Measurements from ENCODE around the gene CLCN6. TPM values are rescaled to one million over a fixed set of nuclear protein-coding genes. Genes with fewer than 3 reads are reported as not detected.

The CLCN6 gene
- total and polyA plus RNA-seq, 10 of the 15 experiments (the other 5 are each of a cell fraction or from before 2014, with no cell fraction given), result 2.2 to 20.9 (median 10.2) TPM

DNA sequence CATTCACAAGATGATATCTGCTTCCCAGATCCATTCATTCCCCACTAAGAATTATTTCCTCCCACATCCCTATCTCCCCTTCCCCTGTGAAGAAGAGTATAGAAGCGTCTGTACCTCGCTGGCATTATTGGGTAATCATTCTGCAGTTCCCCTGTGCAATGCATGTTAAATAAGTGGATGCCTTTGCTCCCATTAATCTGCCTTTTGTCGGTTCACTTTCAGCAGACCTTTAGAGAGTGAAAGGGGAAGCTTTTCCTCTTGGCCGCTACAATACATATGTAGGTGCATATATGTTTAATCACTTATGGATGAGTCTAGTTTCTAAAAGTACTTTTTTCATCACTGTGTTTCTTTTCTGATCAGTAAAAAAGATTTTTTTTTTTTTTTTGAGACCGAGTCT, 7.0 kb downstream of the CLCN6 start:
- ChIA-PET POLR2A (no interaction called here), RAD21 (ENCODE audit: unreplicated experiment) (no interaction called here), CTCF (no interaction called here), SMC1A (ENCODE audit: uncharacterized antibody, unreplicated experiment) (interaction anchor here (0.8 kb wide), 1 partner anchor 163 kb away, joined by 4 read pairs; no protein-coding TSS in a partner anchor)
- ATAC-seq (no peak), DNase-seq (ENCODE audit: low read depth, low spot score) (no peak), FAIRE-seq (no peak)
- in situ Hi-C loops (cut with MboI) (no loop called here), intact Hi-C loops (cut with micrococcal nuclease; ENCODE audit: unreplicated experiment) (no loop called here)
- H3K79me2 ChIP-seq (ENCODE audit: control insufficient read depth, insufficient read depth, low read length), result peaks cover 17% of the 10 kb centered on the region
- H4K20me1 ChIP-seq (ENCODE audit: control insufficient read depth, insufficient read depth), result no peaks in the 10 kb centered on the region
- peaks cover 8 to 33% of the 10 kb centered on the region in 2 experiments for H3K36me3 ChIP-seq (ENCODE audit: control insufficient read depth in 2 of 2, insufficient read depth in 2 of 2, low read length in 1 of 2)
- no peak overlapping the region for H3K4me2 ChIP-seq (ENCODE audit: control insufficient read depth, insufficient read depth)
- H3K9ac ChIP-seq (ENCODE audit: control insufficient read depth, insufficient read depth, low read length), result no peak overlapping the region
- no peak for TF ChIP-seq IKZF2 (IDR thresholded peaks at IDR 0.05)
- no peak for TF ChIP-seq TCF3 (IDR thresholded peaks at IDR 0.05; ENCODE audit: borderline replicate concordance, insufficient read depth, low read depth, low read length)
- no peak for TF ChIP-seq CBFB (IDR thresholded peaks at IDR 0.05; ENCODE audit: low read depth)
- TF ChIP-seq SMAD1 (IDR thresholded peaks at IDR 0.05; ENCODE audit: low read depth, partially characterized antibody), result no peak
- TF ChIP-seq, protein P1, sequence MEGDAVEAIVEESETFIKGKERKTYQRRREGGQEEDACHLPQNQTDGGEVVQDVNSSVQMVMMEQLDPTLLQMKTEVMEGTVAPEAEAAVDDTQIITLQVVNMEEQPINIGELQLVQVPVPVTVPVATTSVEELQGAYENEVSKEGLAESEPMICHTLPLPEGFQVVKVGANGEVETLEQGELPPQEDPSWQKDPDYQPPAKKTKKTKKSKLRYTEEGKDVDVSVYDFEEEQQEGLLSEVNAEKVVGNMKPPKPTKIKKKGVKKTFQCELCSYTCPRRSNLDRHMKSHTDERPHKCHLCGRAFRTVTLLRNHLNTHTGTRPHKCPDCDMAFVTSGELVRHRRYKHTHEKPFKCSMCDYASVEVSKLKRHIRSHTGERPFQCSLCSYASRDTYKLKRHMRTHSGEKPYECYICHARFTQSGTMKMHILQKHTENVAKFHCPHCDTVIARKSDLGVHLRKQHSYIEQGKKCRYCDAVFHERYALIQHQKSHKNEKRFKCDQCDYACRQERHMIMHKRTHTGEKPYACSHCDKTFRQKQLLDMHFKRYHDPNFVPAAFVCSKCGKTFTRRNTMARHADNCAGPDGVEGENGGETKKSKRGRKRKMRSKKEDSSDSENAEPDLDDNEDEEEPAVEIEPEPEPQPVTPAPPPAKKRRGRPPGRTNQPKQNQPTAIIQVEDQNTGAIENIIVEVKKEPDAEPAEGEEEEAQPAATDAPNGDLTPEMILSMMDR (IDR thresholded peaks at IDR 0.05 in 2 of 3, conservative IDR thresholded peaks at IDR 0.05 in 1 of 3; ENCODE audit: control insufficient read depth in 2 of 3, extremely low read depth in 1 of 3, insufficient read depth in 1 of 3, low read depth in 3 of 3, low read length in 3 of 3), result no peak
- TF ChIP-seq EED (IDR thresholded peaks at IDR 0.05; ENCODE audit: low read depth), result no peak
- no peak for TF ChIP-seq IKZF1 (conservative IDR thresholded peaks at IDR 0.05)
- TF ChIP-seq, protein P2, sequence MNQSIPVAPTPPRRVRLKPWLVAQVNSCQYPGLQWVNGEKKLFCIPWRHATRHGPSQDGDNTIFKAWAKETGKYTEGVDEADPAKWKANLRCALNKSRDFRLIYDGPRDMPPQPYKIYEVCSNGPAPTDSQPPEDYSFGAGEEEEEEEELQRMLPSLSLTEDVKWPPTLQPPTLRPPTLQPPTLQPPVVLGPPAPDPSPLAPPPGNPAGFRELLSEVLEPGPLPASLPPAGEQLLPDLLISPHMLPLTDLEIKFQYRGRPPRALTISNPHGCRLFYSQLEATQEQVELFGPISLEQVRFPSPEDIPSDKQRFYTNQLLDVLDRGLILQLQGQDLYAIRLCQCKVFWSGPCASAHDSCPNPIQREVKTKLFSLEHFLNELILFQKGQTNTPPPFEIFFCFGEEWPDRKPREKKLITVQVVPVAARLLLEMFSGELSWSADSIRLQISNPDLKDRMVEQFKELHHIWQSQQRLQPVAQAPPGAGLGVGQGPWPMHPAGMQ (IDR thresholded peaks at IDR 0.05; ENCODE audit: borderline replicate concordance), result no peak
- no peak for TF ChIP-seq ZNF24 (IDR thresholded peaks at IDR 0.05)
- no peak for TF ChIP-seq JUND (IDR thresholded peaks at IDR 0.05; ENCODE audit: low read depth, low read length)
- no peak for TF ChIP-seq CREB1 (IDR thresholded peaks at IDR 0.05; ENCODE audit: low read depth)
- no peak for TF ChIP-seq BRCA1 (IDR thresholded peaks at IDR 0.05; ENCODE audit: low read depth, low read length)
- no peak for TF ChIP-seq ZZZ3 (IDR thresholded peaks at IDR 0.05; ENCODE audit: control insufficient read depth, insufficient read length, low read depth)
- TF ChIP-seq MEF2B (IDR thresholded peaks at IDR 0.05; ENCODE audit: partially characterized antibody, poor library complexity, severe bottlenecking), result no peak
- TF ChIP-seq PML (IDR thresholded peaks at IDR 0.05; ENCODE audit: low read length), result no peak
- no peak for TF ChIP-seq POLR2A (IDR thresholded peaks at IDR 0.05; ENCODE audit: low read depth, low read length)
- H2AFZ ChIP-seq (ENCODE audit: control insufficient read depth, low read depth, low read length), result no peak overlapping the region
- WGBS (ENCODE audit: insufficient coverage, insufficient replicate concordance, low lambda C conversion rate, missing lambda C conversion rate), result 89% methylated on average over 4 of the region's 5 CpGs
- BruUV-seq (replicated peaks), result no TSS peak
- H3K4me3 ChIP-seq, result no peak overlapping the region
- H3K9me3 ChIP-seq (replicated peaks; ENCODE audit: control insufficient read depth, insufficient read depth, low read length), result no peaks in the 10 kb centered on the region
- H3K27me3 ChIP-seq (replicated peaks in 1 of 2; ENCODE audit: control insufficient read depth in 2 of 2, insufficient read depth in 2 of 2, low read length in 1 of 2), result no peaks in the 10 kb centered on the region
- peaks cover 18% of the 10 kb centered on the region for H3K4me1 ChIP-seq (ENCODE audit: control insufficient read depth, insufficient read depth, low read length)
- no peak overlapping the region for H3K27ac ChIP-seq (ENCODE audit: control insufficient read depth, insufficient read depth)
